HepG2 (cell line): Measurements from ENCODE around the gene OR2B2. TPM values are rescaled to one million over a fixed set of nuclear protein-coding genes. Genes with fewer than 3 reads are reported as not detected.

Experiments used
- ARID5B ChIP-seq: IDR thresholded peaks from 2 replicates; pipeline ENCODE4 v1.4.0; 2020; ENCODE audit warnings: mild to moderate bottlenecking, missing genetic modification reagents
- ARNT2 ChIP-seq: sonication (generic); formaldehyde crosslinking; IDR thresholded peaks from 2 replicates; pipeline ENCODE4 v1.8.0; 2022; ENCODE audit warnings: mild to moderate bottlenecking, low read depth, missing genetic modification reagents, moderate library complexity
- GLMP ChIP-seq: sonication (generic); formaldehyde crosslinking; IDR thresholded peaks from 2 replicates; pipeline ENCODE4 v1.9.0; 2021; ENCODE audit warnings: missing genetic modification reagents, mild to moderate bottlenecking, borderline replicate concordance
- HOXA3 ChIP-seq: sonication (generic); formaldehyde crosslinking; IDR thresholded peaks from 2 replicates; pipeline ENCODE4 v1.5.0; 2020; ENCODE audit warnings: missing genetic modification reagents
- JUN ChIP-seq: sonication (generic); formaldehyde crosslinking; IDR thresholded peaks from 2 replicates; pipeline ENCODE4 v1.4.0; 2020; ENCODE audit warnings: mild to moderate bottlenecking, missing genetic modification reagents
- MTF2 ChIP-seq: sonication (generic); formaldehyde crosslinking; IDR thresholded peaks from 2 replicates; pipeline ENCODE4 v1.5.0; 2020; ENCODE audit warnings: missing genetic modification reagents, borderline replicate concordance
- NCOA5 ChIP-seq: sonication (generic); formaldehyde crosslinking; IDR thresholded peaks from 2 replicates; pipeline ENCODE4 v1.4.0; 2020; ENCODE audit warnings: missing genetic modification reagents
- NFKBIZ ChIP-seq: IDR thresholded peaks from 2 replicates; pipeline ENCODE4 v1.6.1; 2018; ENCODE audit warnings: missing genetic modification reagents, missing compliant biosample characterization
- NFYB ChIP-seq: sonication (generic); formaldehyde crosslinking; IDR thresholded peaks from 2 replicates; pipeline ENCODE4 v1.4.0; 2020; ENCODE audit warnings: missing genetic modification reagents
- PAX8 ChIP-seq: sonication (generic); formaldehyde crosslinking; IDR thresholded peaks from 2 replicates; pipeline ENCODE4 v1.8.0; 2022; ENCODE audit warnings: mild to moderate bottlenecking, missing genetic modification reagents, borderline replicate concordance
- RFX5 ChIP-seq: IDR thresholded peaks from 2 replicates; pipeline ENCODE4 v1.6.1; 2011; ENCODE audit warnings: low read depth, low read length, improper control_type of control experiment
- SMAD3 ChIP-seq: sonication (generic); formaldehyde crosslinking; IDR thresholded peaks from 2 replicates; pipeline ENCODE4 v1.4.0; 2020; ENCODE audit warnings: missing genetic modification reagents
- SMC3 ChIP-seq: IDR thresholded peaks from 2 replicates; pipeline ENCODE4 v1.6.1; 2011; ENCODE audit warnings: low read length, improper control_type of control experiment
- THYN1 ChIP-seq: sonication (generic); formaldehyde crosslinking; IDR thresholded peaks from 2 replicates; pipeline ENCODE4 v1.8.1; 2023; ENCODE audit warnings: low read depth, mild to moderate bottlenecking, moderate library complexity, missing genetic modification reagents, borderline replicate concordance
- ZBTB7B ChIP-seq: sonication (generic); formaldehyde crosslinking; IDR thresholded peaks from 2 replicates; pipeline ENCODE4 v1.4.0; 2020; ENCODE audit warnings: missing genetic modification reagents
- ZNF503 ChIP-seq: sonication (generic); formaldehyde crosslinking; IDR thresholded peaks from 2 replicates; pipeline ENCODE4 v1.4.0; 2020; ENCODE audit warnings: missing genetic modification reagents
- ZNF564 ChIP-seq: sonication (generic); formaldehyde crosslinking; IDR thresholded peaks from 2 replicates; pipeline ENCODE4 v1.8.1; 2023; ENCODE audit warnings: mild to moderate bottlenecking, missing genetic modification reagents
- ZNF576 ChIP-seq: sonication (generic); formaldehyde crosslinking; IDR thresholded peaks from 2 replicates; pipeline ENCODE4 v1.4.0; 2020; ENCODE audit warnings: mild to moderate bottlenecking, missing genetic modification reagents
- ZNF703 ChIP-seq: sonication (generic); formaldehyde crosslinking; IDR thresholded peaks from 2 replicates; pipeline ENCODE4 v1.5.1; 2020; ENCODE audit warnings: missing genetic modification reagents, mild to moderate bottlenecking, moderate library complexity, borderline replicate concordance
- polyA plus RNA-seq, 8 experiments: library from polyadenylated mRNA; depleted of rRNA in 3 of 8; stranded (reverse) in 7 of 8; unstranded in 1 of 8; fragments of >200 nt; fragmentation: Illumina TruSeq in 4 of 8; extraction: Trizol in 4 of 8; gene quantifications; 2 replicates each; pipeline versions ENCODE4 v1.2.1 to v1.2.3, GENCODE V29; 2011 to 2016; ENCODE audit warnings: low read depth in 4 of 8, missing spikeins in 1 of 8, mixed read lengths in 1 of 8; ENCODE audit not compliant: insufficient read depth in 1 of 8
- total RNA-seq, 5 experiments: library from RNA; depleted of rRNA; stranded (reverse); fragments of >200 nt; fragmentation: Illumina TruSeq; extraction: Trizol; gene quantifications; 2 replicates each; pipeline ENCODE4 v1.2.3, GENCODE V29; 2016; ENCODE audit warnings: low read depth in 1 of 5
- TF ChIP-seq, protein P1 (sequence below): sonication (generic); formaldehyde crosslinking; IDR thresholded peaks from 2 replicates; pipeline ENCODE4 v1.8.1; 2023; ENCODE audit warnings: mild to moderate bottlenecking, moderate library complexity, missing genetic modification reagents

The OR2B2 gene
- total and polyA plus RNA-seq, 2 of the 13 experiments (the other 11 are each of a cell fraction or from before 2014, with no cell fraction given), result not detected

- TF ChIP-seq ZNF703 (CRISPR knock-in tag) (peak; percentile 59; the same call in 1 of the 2 replicates), SMAD3 (peak; percentile 93), ZNF576 (CRISPR knock-in tag) (peak; percentile 75; the same call in 1 of the 2 replicates), MTF2 (CRISPR knock-in tag) (no peak), ARID5B (CRISPR knock-in tag) (peak; percentile 80), ZNF503 (CRISPR knock-in tag) (peak; percentile 72), NFKBIZ (CRISPR knock-in tag) (peak; percentile 95; the same call in 1 of the 2 replicates), HOXA3 (peak; percentile 75), THYN1 (0 out of 2 replicates have a peak, but pooled peaks have one; percentile 27), GLMP (CRISPR knock-in tag) (no peak), JUN (CRISPR knock-in tag) (no peak), ZNF564 (CRISPR knock-in tag) (peak; percentile 46), ARNT2 (CRISPR knock-in tag) (peak; percentile 98), PAX8 (0 out of 2 replicates have a peak, but pooled peaks have one; percentile 16), SMC3 (no peak), ZBTB7B (peak; percentile 40; the same call in 1 of the 2 replicates), NFYB (CRISPR knock-in tag) (peak; percentile 91), RFX5 (peak; percentile 64; the same call in 1 of the 2 replicates), NCOA5 (CRISPR knock-in tag) (0 out of 2 replicates have a peak, but pooled peaks have one; percentile 72)
- TF ChIP-seq, protein P1, sequence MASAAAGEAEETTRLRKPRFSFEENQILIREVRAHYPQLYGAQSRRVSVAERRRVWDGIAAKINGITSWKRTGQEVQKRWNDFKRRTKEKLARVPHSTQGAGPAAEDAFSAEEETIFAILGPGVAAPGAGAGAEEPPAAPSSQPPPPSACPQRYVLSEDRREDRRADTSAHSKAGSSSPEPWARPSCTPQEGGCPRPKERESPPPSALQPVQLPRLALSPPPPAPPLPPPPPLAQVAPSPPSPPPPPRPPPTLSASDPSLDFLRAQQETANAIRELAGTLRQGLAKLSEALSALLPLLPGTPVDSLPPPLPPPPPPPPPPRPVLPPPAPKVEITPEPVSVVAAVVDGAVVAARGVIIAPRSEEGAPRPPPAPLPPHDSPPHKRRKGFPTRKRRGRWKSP, result peak; percentile 90
These were observed 18.9 kb downstream of the OR2B2 start (continued) for GRCh38 chr6:27893059-27893835.
